HUES64 (cell line): Measurements from ENCODE around the gene CELA3B.
"Not testable (repeated sequence)": the region's sequence is repeated elsewhere in the genome, so short reads cannot be mapped to it uniquely, and the experiment has no call there.

Experiments used
- H3K27ac ChIP-seq: 2 replicates; pipeline ENCODE4 v1.7.0; 2013; ENCODE audit warnings: low read depth, low read length, inconsistent platforms
- H3K27me3 ChIP-seq: 2 replicates; pipeline ENCODE4 v1.6.1; 2013; ENCODE audit warnings: mild to moderate bottlenecking, low read length; ENCODE audit not compliant: insufficient read depth
- H3K36me3 ChIP-seq: 2 replicates; pipeline ENCODE4 v1.6.1; 2013; ENCODE audit warnings: mild to moderate bottlenecking, low read length; ENCODE audit not compliant: insufficient read depth
- H3K4me1 ChIP-seq: 2 replicates; pipeline ENCODE4 v1.6.1; 2013; ENCODE audit warnings: mild to moderate bottlenecking, low read length, moderate library complexity; ENCODE audit not compliant: insufficient read depth
- H3K4me3 ChIP-seq: 2 replicates; pipeline ENCODE4 v1.5.1; 2013; ENCODE audit warnings: mild to moderate bottlenecking, low read length, moderate library complexity
- H3K9ac ChIP-seq: 2 replicates; pipeline ENCODE4 v1.6.1; 2013; ENCODE audit warnings: mild to moderate bottlenecking, low read depth, low read length
- H3K9me3 ChIP-seq: 2 replicates; pipeline ENCODE4 v1.6.1; 2013; ENCODE audit warnings: low read depth, low read length; ENCODE audit not compliant: insufficient read depth
- WGBS: fragments of 150-250, 120-280 bp; methylation state at CpG from one replicate; pipeline ENCODE4 v1.1.7; 2013; ENCODE audit warnings: missing lambda C conversion rate; 5-methylcytosine and 5-hydroxymethylcytosine counted together

CELA3B gene

DNA sequence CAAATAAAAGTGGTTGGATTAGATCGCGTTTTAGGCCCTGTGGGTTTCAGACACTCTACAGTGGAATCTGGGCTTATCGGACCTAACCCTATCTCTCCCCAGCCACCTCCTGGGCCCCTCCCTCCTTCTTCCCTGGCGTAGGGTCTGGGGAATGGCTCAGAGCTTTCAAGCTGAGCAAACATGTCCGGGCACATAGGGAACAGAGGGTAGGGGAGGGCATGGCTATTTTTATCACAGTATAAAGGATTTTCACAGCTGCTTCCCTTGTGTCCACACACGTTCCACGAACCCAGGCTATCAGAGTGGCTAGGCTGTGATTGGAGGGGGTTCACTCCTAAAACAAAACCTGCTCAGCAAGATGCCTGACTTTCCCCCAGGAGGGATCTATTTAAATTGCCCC, 22.8 kb downstream of the CELA3B start:
- not testable (repeated sequence) for H3K4me3 ChIP-seq, H3K9me3 ChIP-seq, H3K9ac ChIP-seq, H3K36me3 ChIP-seq, H3K4me1 ChIP-seq, H3K27ac ChIP-seq, H3K27me3 ChIP-seq
- 78% methylated on average over 3 of the region's 7 CpGs for WGBS

DNA sequence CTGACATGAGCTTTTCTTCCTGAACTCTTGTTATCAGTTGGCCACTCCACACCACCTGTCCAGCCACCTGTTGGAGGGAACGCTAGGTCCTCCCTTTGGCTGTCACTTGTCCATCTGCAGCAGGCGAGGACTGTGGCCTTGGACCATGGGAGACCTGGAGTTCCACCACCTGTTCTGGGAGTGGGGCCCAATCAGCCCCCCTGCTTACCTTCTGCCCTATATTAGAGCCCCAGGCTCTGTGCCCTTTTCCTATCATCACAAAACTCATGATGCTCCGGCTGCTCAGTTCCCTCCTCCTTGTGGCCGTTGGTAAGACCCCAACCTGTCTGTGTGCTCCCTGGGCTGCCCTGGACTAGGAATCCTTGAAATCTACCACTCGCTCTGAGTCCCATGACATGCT, 24.6 kb downstream of the CELA3B start, which contains the start of gene CELA3A:
Gene CELA3A (plus strand): TSS at position 249 of the 400 bp plus-strand sequence. CDS start 18 bp downstream, at position 267.
- Histone ChIP-seq H3K4me1 (0 out of 2 replicates have a peak, but pooled peaks cover 4% of the 10 kb centered on the region), H3K4me3 (no peak within 1 kb of the TSS), H3K9ac (no peak within 1 kb of the TSS), H3K9me3 (no peaks in the 10 kb centered on the region), H3K27me3 (no peaks in the 10 kb centered on the region), H3K27ac (no peak within 1 kb of the TSS), H3K36me3 (no peaks in the 10 kb centered on the region)
- 94% methylated on average over 5 of the region's 5 CpGs for WGBS

DNA sequence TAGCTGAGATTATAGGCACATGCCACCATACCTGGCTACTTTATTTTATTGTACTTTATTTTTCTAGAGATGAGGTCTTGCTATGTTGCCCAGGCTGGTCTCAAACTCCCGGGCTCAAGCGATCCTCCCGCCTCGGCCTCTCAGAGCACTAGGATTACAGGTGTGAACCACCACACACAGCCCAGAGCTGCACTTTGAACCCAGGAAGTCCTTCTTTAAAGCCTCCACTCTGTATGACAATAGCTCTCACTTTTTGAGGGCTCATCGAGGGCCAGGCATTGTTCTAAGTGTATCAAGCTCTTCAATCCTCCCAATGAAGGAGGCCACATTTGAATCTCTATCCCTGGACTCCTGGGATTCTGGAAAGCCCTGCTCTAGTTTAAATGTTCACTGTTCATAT, 25.6 kb downstream of the CELA3B start:
- not testable (repeated sequence) for H3K9me3 ChIP-seq, H3K27ac ChIP-seq, H3K4me3 ChIP-seq, H3K4me1 ChIP-seq, H3K9ac ChIP-seq, H3K36me3 ChIP-seq, H3K27me3 ChIP-seq
- 87% methylated on average over 1 of the region's 5 CpGs for WGBS

DNA sequence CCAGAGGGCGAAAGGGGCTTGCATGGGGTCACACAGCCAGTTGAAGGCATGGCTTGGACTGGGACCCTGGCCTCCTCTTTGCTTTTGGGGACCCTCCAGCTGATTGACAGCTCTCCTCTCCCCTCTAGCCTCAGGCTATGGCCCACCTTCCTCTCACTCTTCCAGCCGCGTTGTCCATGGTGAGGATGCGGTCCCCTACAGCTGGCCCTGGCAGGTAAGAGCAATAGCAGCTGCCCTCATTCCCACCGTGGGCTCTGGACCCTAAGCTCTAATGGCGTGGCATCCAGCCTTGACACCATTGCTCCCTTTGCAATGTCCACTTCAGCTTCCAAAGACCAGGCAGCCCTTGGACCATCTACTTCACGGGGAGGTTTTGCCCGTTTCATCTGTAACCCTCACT, 26.1 kb downstream of the CELA3B start:
- H3K27ac ChIP-seq, H3K4me3 ChIP-seq, H3K27me3 ChIP-seq, H3K9me3 ChIP-seq, H3K4me1 ChIP-seq, H3K36me3 ChIP-seq, H3K9ac ChIP-seq: not testable (repeated sequence)
- WGBS, result 84% methylated on average over 8 of the region's 8 CpGs

DNA sequence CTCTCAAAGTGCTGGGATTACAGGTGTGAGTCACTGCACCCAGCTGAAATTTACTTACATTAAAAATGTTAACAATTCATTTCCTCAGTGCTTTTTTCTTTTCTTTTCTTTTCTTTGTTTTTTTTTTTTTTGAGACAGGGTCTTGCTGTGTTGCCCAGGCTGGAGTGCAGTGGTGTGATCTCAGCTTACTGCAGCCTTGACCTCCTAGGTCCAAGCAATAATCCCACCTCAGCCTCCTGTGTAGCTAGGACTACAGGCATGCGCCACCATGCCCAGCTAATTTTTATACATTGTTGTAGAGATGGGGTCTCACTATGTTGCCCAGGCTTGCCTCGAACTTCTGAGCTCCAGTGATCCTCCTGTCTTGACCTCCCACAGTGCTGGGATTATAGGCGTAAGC, 27.1 kb downstream of the CELA3B start:
- not testable (repeated sequence) for H3K36me3 ChIP-seq, H3K4me3 ChIP-seq, H3K9me3 ChIP-seq, H3K27me3 ChIP-seq, H3K4me1 ChIP-seq, H3K9ac ChIP-seq, H3K27ac ChIP-seq
- WGBS, result no CpG with 5 or more reads among the region's 3 CpGs

DNA sequence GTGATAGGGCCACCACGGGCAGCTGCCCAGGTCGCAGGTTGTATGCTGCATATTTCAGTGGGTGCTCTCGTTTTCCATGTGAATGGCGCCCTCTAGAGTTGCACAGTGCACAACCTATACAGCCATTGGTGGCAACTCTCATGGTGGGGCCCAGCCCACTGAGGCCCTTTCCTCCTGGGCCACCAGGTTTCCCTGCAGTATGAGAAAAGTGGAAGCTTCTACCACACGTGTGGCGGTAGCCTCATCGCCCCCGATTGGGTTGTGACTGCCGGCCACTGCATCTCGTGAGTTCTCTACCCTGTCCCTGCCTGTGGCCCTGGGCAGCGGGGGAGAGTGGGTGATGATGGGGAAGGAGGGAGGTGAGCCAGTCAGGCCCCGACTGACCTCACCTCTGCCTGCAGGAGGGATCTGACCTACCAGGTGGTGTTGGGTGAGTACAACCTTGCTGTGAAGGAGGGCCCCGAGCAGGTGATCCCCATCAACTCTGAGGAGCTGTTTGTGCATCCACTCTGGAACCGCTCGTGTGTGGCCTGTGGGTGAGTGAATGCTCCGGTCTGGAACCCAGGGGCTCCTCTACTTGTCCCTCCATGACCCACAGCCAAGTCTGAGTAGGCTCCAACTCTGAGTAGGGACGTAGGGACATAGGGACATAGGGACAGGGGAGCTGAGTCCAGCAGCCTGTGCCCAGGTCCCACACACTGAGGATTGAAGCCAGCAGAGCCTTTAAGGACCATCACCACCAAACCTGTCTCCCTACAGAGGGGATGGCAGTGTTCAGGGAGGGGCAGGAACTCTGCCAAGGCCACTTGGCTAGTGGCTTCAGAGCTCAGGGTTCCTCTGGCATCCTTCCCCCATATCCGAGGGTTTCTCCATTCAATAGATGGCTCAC, 28.7 kb downstream of the CELA3B start:
- H3K27me3 ChIP-seq, H3K36me3 ChIP-seq, H3K4me3 ChIP-seq, H3K9me3 ChIP-seq, H3K9ac ChIP-seq, H3K27ac ChIP-seq, H3K4me1 ChIP-seq: not testable (repeated sequence)
- WGBS, result 75% methylated on average over 18 of the region's 18 CpGs

DNA sequence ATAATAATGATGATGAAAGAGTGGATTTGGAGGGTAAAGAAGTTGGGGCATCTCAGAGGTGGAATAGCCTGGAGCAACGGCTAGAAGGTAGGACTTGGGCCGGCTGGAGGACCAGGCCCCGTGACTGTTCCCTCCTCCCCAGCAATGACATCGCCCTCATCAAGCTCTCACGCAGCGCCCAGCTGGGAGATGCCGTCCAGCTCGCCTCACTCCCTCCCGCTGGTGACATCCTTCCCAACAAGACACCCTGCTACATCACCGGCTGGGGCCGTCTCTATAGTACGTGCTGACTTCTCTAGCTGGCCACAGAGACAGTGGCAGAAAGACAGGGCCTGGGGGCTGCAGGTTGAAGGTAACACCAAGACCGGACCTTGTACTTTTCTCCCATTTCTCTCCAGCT, 29.9 kb downstream of the CELA3B start:
- H3K27ac ChIP-seq, H3K36me3 ChIP-seq, H3K27me3 ChIP-seq, H3K4me3 ChIP-seq, H3K9ac ChIP-seq, H3K9me3 ChIP-seq, H3K4me1 ChIP-seq: not testable (repeated sequence)
- 85% methylated on average over 13 of the region's 13 CpGs for WGBS

DNA sequence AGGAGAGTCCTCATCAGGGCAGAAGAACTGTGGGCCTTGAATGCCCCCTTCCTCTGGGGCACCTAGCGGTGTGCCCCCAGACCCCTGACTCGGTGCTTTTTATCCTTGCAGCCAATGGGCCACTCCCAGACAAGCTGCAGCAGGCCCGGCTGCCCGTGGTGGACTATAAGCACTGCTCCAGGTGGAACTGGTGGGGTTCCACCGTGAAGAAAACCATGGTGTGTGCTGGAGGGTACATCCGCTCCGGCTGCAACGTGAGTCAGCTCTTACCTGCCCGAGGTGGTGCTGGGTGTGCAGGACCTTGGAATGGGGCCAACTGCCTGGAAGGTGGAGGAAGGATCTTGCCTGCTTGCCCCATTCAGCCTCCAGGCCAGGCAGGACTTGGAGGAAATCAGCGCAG, 30.4 kb downstream of the CELA3B start:
- H3K9ac ChIP-seq, H3K9me3 ChIP-seq, H3K4me3 ChIP-seq, H3K36me3 ChIP-seq, H3K27me3 ChIP-seq, H3K27ac ChIP-seq, H3K4me1 ChIP-seq: not testable (repeated sequence)
- WGBS, result 94% methylated on average over 8 of the region's 10 CpGs

DNA sequence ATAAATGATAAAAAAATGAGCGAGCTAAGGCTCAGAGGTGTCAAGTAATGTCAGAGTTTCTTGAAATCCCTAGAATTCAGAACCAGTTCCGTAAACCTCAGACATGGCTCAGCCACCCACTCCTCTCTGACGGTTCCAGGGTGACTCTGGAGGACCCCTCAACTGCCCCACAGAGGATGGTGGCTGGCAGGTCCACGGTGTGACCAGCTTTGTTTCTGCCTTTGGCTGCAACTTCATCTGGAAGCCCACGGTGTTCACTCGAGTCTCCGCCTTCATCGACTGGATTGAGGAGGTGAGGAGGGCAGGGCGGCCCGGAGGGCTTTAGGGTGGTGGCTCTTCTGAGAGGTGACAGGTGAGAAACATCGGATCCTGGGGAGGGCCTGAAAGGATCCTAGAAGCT, 32.7 kb downstream of the CELA3B start:
- WGBS, result 90% methylated on average over 4 of the region's 11 CpGs
- not testable (repeated sequence) for H3K36me3 ChIP-seq

DNA sequence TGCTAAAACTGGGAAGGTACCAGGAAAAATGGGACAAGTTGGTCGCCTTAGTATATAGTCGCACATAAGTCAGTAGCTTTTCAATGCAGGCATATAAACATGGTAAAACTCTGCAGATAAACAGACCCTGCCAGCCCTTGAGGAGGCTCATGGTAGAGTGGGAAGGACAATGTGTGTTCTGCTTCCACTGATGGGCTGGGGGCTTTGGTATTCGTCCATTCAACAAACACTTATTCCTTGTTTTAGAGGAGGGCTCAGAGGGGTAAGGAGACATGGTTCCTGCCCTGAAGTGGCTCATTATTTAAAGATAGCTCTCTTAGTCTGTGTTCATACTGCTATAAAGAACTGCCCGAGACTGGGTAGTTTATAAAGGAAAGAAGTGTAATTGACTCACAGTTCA, 35.9 kb downstream of the CELA3B start:
- not testable (repeated sequence) for H3K9ac ChIP-seq, H3K27me3 ChIP-seq, H3K9me3 ChIP-seq, H3K4me1 ChIP-seq, H3K36me3 ChIP-seq, H3K27ac ChIP-seq, H3K4me3 ChIP-seq
- 96% methylated on average over 2 of the region's 4 CpGs for WGBS

More for the DNA sequence above, 32.7 kb downstream of the CELA3B start:
- H3K9ac ChIP-seq, H3K9me3 ChIP-seq, H3K4me3 ChIP-seq, H3K27me3 ChIP-seq, H3K4me1 ChIP-seq, H3K27ac ChIP-seq: not testable (repeated sequence)

DNA sequence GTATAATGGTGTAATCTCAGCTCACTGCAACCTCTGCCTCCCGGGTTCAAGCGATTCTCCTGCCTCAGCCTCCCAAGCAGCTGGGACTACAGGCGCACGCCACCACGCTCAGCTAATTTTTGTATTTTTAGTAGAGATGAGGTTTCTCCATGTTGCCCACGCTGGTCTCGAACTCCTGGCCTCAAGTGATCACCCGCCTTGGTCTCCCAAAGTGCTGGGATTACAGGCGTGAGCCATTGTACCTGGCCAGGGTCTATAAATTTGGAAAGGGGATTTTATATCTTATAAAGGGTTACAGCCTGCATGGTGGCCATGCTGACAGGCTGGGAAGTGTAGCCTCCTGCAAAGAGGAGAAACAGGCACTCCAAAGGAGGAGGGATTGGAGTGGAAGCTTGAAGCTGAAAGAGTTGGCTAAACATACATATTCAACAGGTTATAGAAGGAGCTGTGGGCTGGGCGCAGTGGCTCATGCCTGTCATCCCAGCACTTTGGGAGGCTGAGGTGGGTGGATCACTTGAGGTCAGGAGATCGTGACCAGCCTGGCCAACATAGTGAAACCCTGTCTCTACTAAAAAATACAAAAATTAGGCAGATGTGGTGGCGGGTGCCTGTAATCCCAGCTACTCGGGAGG, 37.9 kb downstream of the CELA3B start:
- H3K27ac ChIP-seq, H3K4me3 ChIP-seq, H3K27me3 ChIP-seq, H3K36me3 ChIP-seq, H3K4me1 ChIP-seq, H3K9me3 ChIP-seq, H3K9ac ChIP-seq: not testable (repeated sequence)
- WGBS, result 92% methylated on average over 13 of the region's 13 CpGs
